H1 (cell line): Measurements from ENCODE around the gene PIGK. TPM values are rescaled to one million over a fixed set of nuclear protein-coding genes. Genes with fewer than 3 reads are reported as not detected.

Source experiments
- microRNA-seq, 2 experiments: library from miRNA; unstranded; fragments of <30 nt; microRNA quantifications; one replicate each; pipeline versions ENCODE4 to v1.2.0, GENCODE V29; 2016 to 2020; ENCODE audit warnings: borderline microRNAs expressed in 2 of 2, borderline number of aligned reads in 2 of 2, borderline replicate concordance in 1 of 2
- polyA plus RNA-seq, 7 experiments: library from polyadenylated mRNA; depleted of rRNA in 3 of 7; stranded (reverse) in 5 of 7; unstranded in 2 of 7; fragments of >200 nt in 5 of 7; fragments of 200-250 nt in 2 of 7; gene quantifications; 1 replicate in 5 of 7; 2 replicates in 1 of 7; 4 replicates in 1 of 7; pipeline versions ENCODE4 v1.2.1 to v1.2.3, GENCODE V29; 2011 to 2013; ENCODE audit warnings: missing spikeins in 2 of 7, mixed read lengths in 2 of 7
- small RNA-seq: library from polyadenylated mRNA; stranded (forward); fragments of <200 nt; extraction: miRNeasy Mini kit (QIAGEN cat#:217004); gene quantifications from one replicate; pipeline ENCODE3, GENCODE V24; 2013; ENCODE audit not compliant: insufficient read depth
- total RNA-seq: library from RNA; stranded (reverse); fragmentation: NEBNext Ultra II Directional; extraction: Animal tissue kit (Norgen Biotek cat#: 25700); gene quantifications from 2 replicates; pipeline ENCODE4 v1.2.1, GENCODE V29; 2021

The PIGK gene
- total and polyA plus RNA-seq, 2 of the 8 experiments (the other 6 are each of a cell fraction or from before 2014, with no cell fraction given): 5.6 to 23.2 TPM

Small RNA genes within 50 kb of the gene (microRNA-seq; reads per million reads assigned to microRNA genes)
- 0 reads per million in 2 experiments for gene MIR7156

Small RNA genes within 50 kb of the gene (small RNA-seq; reads per million reads assigned to genes)
- not detected for gene MIR7156

Other genes starting within 250 kb of the PIGK start
- 5.2 and 7.1 TPM in 2 replicates for gene AK5, start 62.6 kb upstream of the PIGK start, total RNA-seq
- gene AK5, start 62.6 kb upstream of the PIGK start, polyA plus RNA-seq (2011; rRNA removed): 2.0 and 2.1 TPM in 2 replicates